CD4-positive, alpha-beta T cell treated with Interleukin-2 at 100 ng/mL for 4 hours (primary cell): Measurements from ENCODE around the gene CFL1.
A peak's percentile ranks its signal among the peaks of the same experiment; 100 is the strongest.
"Not testable (repeated sequence)": the region's sequence is repeated elsewhere in the genome, so short reads cannot be mapped to it uniquely, and the experiment has no call there.

Experiments used
- DNase-seq: peaks from one replicate; pipeline ENCODE4 v3.0.0-alpha.2; 2020; ENCODE audit warnings: low spot score

Gene CFL1

GRCh38 chr11:65857853-65858680 is at the start of gene CFL1:
CFL1 (minus strand) TSS chr11:65858180; CDS start chr11:65858099, 81 bp downstream.
- peak; percentile 97 for DNase-seq

DNA sequence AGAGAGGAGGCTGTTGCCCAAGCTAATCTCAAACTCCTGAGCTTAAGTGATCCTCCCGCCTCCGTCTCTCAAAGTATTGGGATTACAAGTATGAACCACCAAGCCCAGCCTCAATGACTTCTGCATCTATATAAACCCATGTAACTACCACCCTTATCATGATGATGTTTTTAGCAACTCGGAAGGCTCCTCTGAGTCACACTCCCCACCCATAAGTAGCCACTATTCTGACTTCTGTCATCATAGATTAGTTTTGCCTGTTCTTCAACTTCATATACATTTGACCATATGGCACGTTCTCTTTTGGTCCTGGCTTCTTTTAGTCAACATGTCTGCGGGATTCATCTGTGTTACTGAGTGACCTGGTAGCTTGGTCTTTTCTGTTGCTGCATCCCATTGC is 48.6 kb upstream of the CFL1 start:
- no peak for DNase-seq

DNA sequence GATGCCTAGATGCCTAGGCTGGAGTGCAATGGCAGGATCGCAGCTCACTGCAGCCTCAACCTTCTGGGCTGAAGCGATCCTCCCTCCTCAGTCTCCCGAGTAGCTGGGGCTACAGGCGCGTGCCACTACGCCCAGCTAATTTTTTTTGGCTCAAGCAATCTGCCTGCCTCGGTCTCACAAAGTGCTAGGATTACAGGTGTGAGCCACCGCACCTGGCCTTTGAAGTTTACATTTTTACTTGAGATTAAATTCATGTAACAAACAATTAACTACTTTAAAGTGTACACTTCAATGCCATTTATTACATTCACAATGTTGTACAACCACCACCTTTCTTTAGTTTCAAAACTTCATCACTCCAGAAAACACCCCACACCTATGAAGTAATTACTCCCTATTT is 45.7 kb upstream of the CFL1 start:
- no peak for DNase-seq

DNA sequence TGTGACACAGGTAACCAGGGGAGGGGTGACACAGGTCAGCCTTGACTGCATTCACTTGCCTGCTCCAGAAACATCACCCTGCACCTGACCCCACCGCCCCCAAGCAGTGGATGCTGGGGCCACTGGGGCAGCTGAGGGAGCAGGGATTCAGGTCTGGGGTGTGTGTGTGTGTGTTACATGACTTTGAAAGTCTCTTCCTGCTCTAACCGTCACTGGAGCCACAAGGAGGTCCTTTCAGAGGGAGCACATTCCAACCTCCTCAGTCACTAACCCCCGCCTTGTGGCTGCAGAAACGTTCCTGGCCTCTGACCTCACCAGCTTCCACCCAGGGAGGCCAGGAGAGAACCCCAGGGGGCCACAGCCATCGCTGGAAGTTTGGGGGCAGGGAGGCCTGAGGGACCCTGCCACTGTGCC is 45.1 kb upstream of the CFL1 start:
- DNase-seq, result no peak

DNA sequence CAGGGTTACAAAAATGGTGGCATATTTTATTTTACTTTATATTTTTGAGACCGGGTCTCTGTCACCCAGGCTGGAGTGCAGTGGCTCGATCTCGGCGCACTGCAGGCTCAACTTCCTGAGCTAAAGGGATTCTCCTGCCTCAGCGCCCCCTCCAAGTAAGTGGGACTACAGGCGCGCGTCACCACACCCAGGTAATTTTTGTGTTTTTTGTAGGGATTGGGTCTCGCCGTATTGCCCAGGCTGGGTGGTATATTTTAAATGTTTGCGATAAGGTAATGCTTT is 42.9 kb upstream of the CFL1 start:
- DNase-seq, result no peak

GRCh38 chr11:65900125-65900898 is 42.3 kb upstream of the CFL1 start, which contains the start of gene FOSL1:
FOSL1 (minus strand) TSS chr11:65900388; CDS start chr11:65900339, 49 bp downstream.
- peak; percentile 95 for DNase-seq

DNA sequence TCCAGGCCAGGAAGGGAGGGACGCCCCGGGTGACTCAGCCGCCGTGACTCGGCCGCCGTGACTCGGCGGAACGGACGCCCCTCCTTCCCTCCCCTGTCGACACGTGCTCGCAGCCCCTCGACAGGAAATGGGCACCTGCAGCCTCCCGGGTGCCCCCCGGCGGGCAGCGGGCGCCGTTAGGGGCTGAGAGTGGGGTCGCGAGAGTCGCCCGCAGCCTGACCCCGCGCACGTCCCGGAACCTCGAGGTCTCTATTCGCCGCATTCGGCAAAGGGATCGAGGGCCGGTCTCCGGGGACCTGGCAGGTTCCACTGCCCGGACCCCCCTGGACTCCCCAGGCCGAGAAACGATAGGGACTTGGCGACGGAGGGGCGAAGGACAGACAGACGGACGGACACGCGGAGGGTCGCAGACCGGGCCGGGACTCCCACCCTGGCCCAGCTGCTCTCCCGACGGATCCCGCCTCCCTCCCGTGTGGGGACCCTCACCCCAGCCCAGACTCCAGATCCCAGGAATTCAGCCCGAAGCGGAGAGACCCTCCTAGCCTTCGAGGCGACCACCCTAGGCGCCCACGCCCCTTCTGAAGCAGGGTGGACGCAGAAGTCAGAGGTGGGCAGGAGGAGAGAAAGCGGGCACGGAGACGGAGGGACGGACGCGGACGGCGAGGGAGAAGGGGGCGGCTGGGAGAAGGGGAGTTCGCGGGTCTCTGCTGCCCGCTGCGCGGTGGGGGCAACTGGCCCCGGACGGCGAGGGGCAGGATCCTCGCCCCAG is 41.6 kb upstream of the CFL1 start:
- peak; percentile 61 for DNase-seq

GRCh38 chr11:65898656-65899355 is 40.8 kb upstream of the CFL1 start:
- no peak for DNase-seq

- no peak for DNase-seq
Observed at GRCh38 chr11:65897020-65897471, 39.1 kb upstream of the CFL1 start.

DNA sequence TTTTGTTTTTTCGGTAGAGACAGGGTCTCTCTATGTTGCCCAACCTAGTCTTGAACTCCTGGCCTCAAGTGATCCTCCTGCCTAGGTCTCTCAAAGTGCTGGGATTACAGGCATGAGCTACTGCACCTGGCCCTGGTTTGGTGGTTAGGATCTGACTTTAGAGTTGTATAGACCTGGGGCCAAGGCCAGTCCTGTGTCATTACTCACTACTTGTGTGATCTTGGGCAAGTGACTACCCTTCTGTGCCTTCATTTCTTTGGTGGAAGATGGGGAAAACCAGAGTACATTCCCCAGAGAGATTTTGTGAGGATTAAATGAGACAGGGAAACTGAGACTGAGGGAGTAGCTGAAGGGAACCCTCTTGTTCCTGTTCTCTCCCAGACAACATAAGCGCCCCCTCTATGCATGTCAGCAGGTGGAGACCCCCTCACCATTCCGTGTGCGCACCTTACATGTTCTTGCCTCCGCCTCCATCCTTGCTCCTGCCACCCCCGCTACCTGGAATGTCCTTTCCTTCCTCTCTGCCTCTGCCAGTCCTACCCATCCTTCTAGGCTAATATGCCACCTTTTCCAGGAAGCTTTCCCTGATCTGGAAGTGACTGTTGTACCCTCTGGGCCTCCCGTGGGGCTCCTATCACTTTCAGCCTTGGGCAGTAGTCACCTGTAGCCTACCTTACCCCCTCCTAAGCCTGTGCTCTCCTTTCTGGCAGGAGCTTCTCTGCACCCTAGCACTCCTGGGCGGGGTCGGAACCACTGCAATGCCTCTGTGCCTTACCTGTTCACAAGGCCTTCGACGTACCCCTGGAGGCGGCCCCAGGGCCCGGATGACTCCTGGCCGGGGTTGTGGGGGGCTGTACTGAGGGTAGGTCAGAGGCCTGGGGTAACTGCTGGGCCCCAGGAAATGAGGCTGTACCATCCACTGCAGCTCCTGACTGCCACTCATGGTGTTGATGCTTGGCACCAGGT is 38.3 kb upstream of the CFL1 start:
- DNase-seq, result no peak

DNA sequence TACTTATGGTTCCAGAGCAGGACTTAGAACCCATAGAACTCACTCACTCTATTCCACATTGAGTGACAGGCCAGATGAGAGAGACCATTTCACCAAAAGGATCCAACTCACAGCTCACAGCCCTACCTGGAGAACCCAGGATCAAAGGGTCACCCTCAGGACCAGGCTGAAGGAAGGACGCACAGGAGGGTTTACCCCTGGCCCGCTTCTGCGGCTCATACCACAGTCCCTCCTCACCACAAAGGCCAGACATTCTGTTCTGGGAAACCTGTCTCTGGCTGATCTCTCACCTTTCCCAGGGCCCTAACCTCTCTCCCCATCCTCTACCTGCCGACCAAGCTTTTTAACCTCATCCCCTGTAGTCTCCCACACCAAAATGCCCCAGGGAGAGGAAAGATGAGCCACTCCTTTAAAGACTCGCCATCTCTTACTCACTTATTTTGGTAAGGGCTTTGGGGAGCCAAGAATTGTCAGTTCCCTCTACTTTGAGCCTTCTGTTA is 37.6 kb upstream of the CFL1 start:
- no peak for DNase-seq

GRCh38 chr11:65894034-65894591 is 36.1 kb upstream of the CFL1 start:
- no peak for DNase-seq

DNA sequence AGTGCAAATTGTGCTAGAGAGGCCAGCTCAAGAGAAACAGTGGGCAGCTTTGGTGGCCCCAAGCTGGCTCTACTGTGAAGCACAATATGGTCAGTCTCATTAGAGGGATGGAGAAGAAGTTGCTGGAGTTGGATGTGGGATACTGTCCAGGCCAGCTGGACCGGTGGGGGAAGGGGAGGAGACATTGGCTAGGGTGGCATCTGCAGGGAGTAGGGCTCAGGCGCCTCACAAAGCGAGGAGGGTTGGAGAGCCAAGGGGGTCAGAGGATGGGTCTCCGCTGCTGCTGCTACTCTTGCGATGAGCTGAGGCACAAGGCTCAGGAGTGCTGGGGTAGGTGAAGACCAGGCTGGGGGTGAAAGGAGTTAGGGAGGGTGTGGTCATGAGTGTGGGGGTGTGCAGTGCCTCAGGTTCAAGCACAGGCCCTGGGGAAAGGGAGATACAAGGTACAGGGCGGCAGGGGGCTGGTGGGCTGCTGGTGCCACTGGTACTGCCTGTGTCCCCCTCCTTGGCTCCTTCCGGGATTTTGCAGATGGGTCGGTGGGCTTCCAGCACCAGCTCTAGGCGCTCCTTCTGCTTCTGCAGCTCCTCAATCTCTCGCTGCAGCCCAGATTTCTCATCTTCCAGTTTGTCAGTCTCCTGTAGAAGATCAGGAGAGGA is 34.8 kb upstream of the CFL1 start:
- DNase-seq, result no peak

DNA sequence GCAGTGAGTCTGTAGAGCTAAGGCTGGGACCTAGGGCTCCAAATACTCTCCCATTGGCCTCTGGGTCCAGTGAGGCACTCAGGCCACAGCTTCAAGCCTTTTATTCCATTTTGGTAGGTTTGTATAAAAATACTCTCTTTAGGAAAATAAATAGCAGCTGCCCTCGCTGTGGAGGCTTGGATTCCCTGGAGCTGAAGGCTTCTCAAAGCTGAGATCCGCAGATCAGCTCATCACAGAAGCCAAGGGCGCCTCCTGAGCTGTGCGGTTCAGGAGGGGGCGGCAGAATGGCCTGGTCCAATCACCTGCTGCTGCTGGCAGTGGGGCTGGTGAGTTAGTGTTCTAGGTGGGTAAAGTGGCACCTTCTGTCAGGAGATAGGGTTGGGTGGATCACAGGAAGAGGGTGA is 34.2 kb upstream of the CFL1 start:
- DNase-seq, result not testable (repeated sequence)

DNA sequence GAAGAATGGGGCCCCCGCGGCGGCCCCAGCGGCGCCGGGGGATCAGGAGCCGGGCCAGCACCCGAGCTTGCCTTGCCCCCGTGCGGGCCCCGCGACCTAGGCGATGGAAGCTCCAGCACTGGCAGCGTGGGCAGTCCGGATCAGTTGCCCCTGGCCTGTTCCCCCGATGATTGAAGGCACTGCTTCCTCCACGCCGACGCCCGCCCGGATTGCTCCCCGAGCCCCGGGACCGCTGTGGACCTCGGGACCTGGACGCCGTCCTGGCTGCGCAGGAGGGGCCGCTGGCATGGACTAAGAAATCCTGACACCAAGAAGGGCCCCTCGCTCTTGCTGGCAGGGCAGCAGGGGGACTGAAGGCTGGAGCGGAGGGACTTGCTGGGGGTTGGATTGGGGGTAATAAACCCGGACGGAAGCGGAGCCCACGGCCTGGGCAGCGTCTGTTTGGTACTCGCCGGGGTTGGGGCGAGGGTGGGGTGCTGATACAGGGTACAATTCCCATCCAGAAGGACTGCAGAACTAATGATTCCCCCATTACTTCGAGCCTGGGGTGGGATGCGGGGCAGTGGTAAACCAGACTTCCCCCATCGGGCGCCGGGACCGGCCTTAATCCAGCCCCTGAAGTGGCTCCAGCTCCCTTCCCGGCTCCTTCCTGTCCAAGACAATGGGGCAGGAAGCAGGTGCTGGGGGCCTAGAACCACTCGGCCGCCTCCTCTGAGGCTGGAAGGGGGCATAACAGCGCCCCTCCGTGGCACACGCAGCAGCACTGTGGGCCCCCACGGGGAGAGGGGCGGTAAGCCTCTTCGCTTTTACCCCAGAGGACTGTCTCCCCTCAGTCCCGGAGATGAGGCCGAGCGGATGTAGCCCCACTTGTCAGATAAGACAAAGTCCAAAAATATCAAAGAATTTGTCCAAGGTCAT is 33.5 kb upstream of the CFL1 start:
- no peak for DNase-seq

- DNase-seq, result peak; percentile 98
Observed at GRCh38 chr11:65890324-65891218, 32.6 kb upstream of the CFL1 start, which contains the start of gene CCDC85B. CCDC85B (plus strand) TSS chr11:65890673; CDS start chr11:65890784, 111 bp downstream.

DNA sequence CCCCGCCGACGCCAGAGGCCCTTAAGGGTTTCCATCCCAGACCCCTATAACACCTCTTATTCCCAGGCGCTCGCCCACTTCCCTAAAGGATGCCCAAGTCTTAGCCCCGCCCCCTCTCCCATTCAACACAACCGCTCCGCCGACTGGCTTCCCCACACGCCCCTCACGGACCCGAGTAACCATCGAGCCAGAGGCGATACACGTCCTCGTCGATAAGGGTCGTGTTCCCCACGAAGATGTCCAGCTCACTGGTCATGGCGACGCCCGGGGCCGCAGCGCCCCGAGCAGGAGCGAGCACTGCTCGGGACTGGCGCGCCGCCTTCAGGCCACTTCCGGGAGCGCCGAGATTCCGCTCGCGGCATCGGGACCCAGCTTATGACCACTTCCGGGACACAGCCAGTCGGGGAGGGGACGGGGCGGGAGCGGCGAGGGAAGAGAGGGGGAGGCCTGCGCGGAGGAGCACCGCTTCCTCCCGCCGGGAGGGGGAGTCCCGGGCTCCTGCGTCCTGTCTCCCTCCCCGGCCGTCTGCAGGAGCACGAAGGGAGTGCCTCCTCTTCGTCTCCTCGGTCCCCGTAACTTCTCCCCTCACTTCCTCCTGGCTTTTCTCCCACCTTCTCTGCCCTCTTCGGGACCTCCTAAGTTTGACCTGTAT is 30.3 kb upstream of the CFL1 start, which contains the start of gene FIBP:
Gene FIBP (minus strand): TSS at position 309 of the 652 bp plus-strand sequence. CDS start 53 bp downstream, at position 256.
- DNase-seq, result peak; percentile 95
